8988T (cell line): ENCODE results near the gene MGAT2.
"Not testable (repeated sequence)": the region's sequence is repeated elsewhere in the genome, so short reads cannot be mapped to it uniquely, and the experiment has no call there.

Source experiments
- DNase-seq: peaks from one replicate; pipeline ENCODE4 v3.0.0; 2011

MGAT2 gene

GRCh38 chr14:49612671-49613070 lies 7.9 kb upstream of the MGAT2 start:
- no peak for DNase-seq

- no peak for DNase-seq
These were observed 6.4 kb upstream of the MGAT2 start for GRCh38 chr14:49614196-49614595.

GRCh38 chr14:49615776-49616175 lies 4.8 kb upstream of the MGAT2 start:
- DNase-seq: no peak

- DNase-seq: no peak
These were observed 2.6 kb upstream of the MGAT2 start for GRCh38 chr14:49617852-49618519.

GRCh38 chr14:49619273-49619672 lies 1.3 kb upstream of the MGAT2 start:
- not testable (repeated sequence) for DNase-seq

- DNase-seq: no peak
These were observed 869 bp upstream of the MGAT2 start for GRCh38 chr14:49619730-49620129.

- no peak for DNase-seq
These were observed 699 bp downstream of the MGAT2 start for GRCh38 chr14:49621114-49621881.

- DNase-seq: no peak
These were observed 1.5 kb downstream of the MGAT2 start for GRCh38 chr14:49622022-49622607.

- no peak for DNase-seq
These were observed 2.8 kb downstream of the MGAT2 start for GRCh38 chr14:49623387-49623786.

GRCh38 chr14:49623941-49624839 lies 3.6 kb downstream of the MGAT2 start:
- DNase-seq: no peak

- peak; percentile 82 for DNase-seq
These were observed 13.3 kb downstream of the MGAT2 start for GRCh38 chr14:49633640-49634546.

- no peak for DNase-seq
These were observed 14.1 kb downstream of the MGAT2 start, which contains the start of gene DNAAF2 for GRCh38 chr14:49634547-49635334. Gene DNAAF2 (minus strand): TSS chr14:49635244. CDS start chr14:49635149, 95 bp downstream.

GRCh38 chr14:49636866-49637265 lies 16.3 kb downstream of the MGAT2 start:
- DNase-seq: no peak

GRCh38 chr14:49637534-49638078 lies 17.0 kb downstream of the MGAT2 start:
- DNase-seq: no peak

GRCh38 chr14:49640540-49641417 lies 20.2 kb downstream of the MGAT2 start:
- no peak for DNase-seq

- DNase-seq: no peak
These were observed 21.1 kb downstream of the MGAT2 start for GRCh38 chr14:49641697-49642129.

- no peak for DNase-seq
These were observed 21.6 kb downstream of the MGAT2 start for GRCh38 chr14:49642163-49642562.

GRCh38 chr14:49653508-49653907 lies 32.9 kb downstream of the MGAT2 start:
- DNase-seq: no peak

GRCh38 chr14:49654511-49654910 lies 33.9 kb downstream of the MGAT2 start:
- no peak for DNase-seq

- not testable (repeated sequence) for DNase-seq
These were observed 36.9 kb downstream of the MGAT2 start for GRCh38 chr14:49657500-49657899.
